Panc1 (cell line): ENCODE results near the gene GALNT18. TPM values are rescaled to one million over a fixed set of nuclear protein-coding genes. Genes with fewer than 3 reads are reported as not detected.
"Not testable (repeated sequence)": the region's sequence is repeated elsewhere in the genome, so short reads cannot be mapped to it uniquely, and the experiment has no call there.

Experiments
- ATAC-seq: fragments of 200-7000 bp; cut with Tn5 transposase; 2 replicates; pipeline ENCODE4 v1.9.1; 2020; ENCODE audit warnings: mild to moderate bottlenecking, moderate library complexity
- BruUV-seq: library from RNA; stranded (reverse); fragments of 400-500 nt; replicated peaks from 2 replicates; lab custom pipeline; 2021; lab: Mats Ljungman, UMichigan
- CTCF ChIA-PET: fragments of 300-600 bp; sonication (Branson Sonifier 250); formaldehyde crosslinking; loops from one replicate; lab custom pipeline; 2022; ENCODE audit warnings: antibody characterized with exemption; lab: Charles Lee
- POLR2A ChIA-PET: fragments of 300-600 bp; sonication (Branson Sonifier 250); formaldehyde crosslinking; loops from one replicate; lab custom pipeline; 2022; ENCODE audit warnings: antibody characterized with exemption; lab: Charles Lee
- DNase-seq: peaks from one replicate; pipeline ENCODE4 v3.0.0-alpha.2; 2010; ENCODE audit warnings: low read depth, low spot score
- H3K27ac ChIP-seq: 2 replicates; pipeline ENCODE4 v1.5.1; 2011; ENCODE audit warnings: mild to moderate bottlenecking, low read length, inconsistent platforms
- H3K27me3 ChIP-seq: fragments of 200-500 bp; sonication (Bioruptor generic); 2 replicates; pipeline ENCODE4 v1.6.0; 2014; ENCODE audit warnings: low read length, inconsistent platforms; ENCODE audit not compliant: control insufficient read depth, insufficient read depth
- H3K36me3 ChIP-seq: fragments of 200-500 bp; sonication (Bioruptor generic); 2 replicates; pipeline ENCODE4 v1.5.1; 2014; ENCODE audit warnings: inconsistent platforms, mild to moderate bottlenecking, low read length, moderate library complexity; ENCODE audit not compliant: control insufficient read depth, insufficient read depth
- H3K4me1 ChIP-seq: 2 replicates; pipeline ENCODE4 v1.5.1; 2011; ENCODE audit warnings: inconsistent platforms, mild to moderate bottlenecking, low read length, moderate library complexity; ENCODE audit not compliant: control insufficient read depth, insufficient read depth
- H3K4me3 ChIP-seq, 2 experiments: 2 replicates each; pipeline ENCODE4 v1.5.1; 2011 to 2012; ENCODE audit warnings: low read depth in 2 of 2, low read length in 2 of 2, mild to moderate bottlenecking in 2 of 2, inconsistent platforms in 1 of 2, moderate library complexity in 1 of 2
- H3K9me3 ChIP-seq: fragments of 200-500 bp; sonication (Bioruptor generic); 2 replicates; pipeline ENCODE4 v1.5.1; 2014; ENCODE audit warnings: low read depth, mild to moderate bottlenecking, inconsistent platforms, low read length, moderate library complexity; ENCODE audit not compliant: control insufficient read depth, insufficient read depth
- POLR2AphosphoS5 ChIP-seq: IDR thresholded peaks from 2 replicates; pipeline ENCODE4 v1.6.1; 2012; ENCODE audit warnings: mild to moderate bottlenecking, low read depth, low read length, moderate library complexity
- SIN3A ChIP-seq: IDR thresholded peaks from 2 replicates; pipeline ENCODE4 v1.6.1; 2012; ENCODE audit warnings: low read depth, mild to moderate bottlenecking, low read length, moderate library complexity, borderline replicate concordance; ENCODE audit not compliant: insufficient read depth
- TCF7L2 ChIP-seq: IDR thresholded peaks from 2 replicates; pipeline ENCODE4 v1.6.1; 2011; ENCODE audit warnings: mild to moderate bottlenecking, low read depth, low read length, inconsistent platforms
- in situ Hi-C: cut with HindIII; loops from 2 replicates; pipeline ENCODE4 v1.10.0; 2016; ENCODE audit warnings: low sequenced_read_pairs, low pct_unique_long_range_greater_than_20kb
- intact Hi-C: fragments of 100-400 bp; cut with micrococcal nuclease; formaldehyde crosslinking; loops from one replicate; pipeline ENCODE4 v1.10.0; 2022; ENCODE audit not compliant: unreplicated experiment
- total RNA-seq: library from RNA; stranded (reverse); gene quantifications from one replicate; pipeline ENCODE4 v1.2.1, GENCODE V29; 2021; ENCODE audit not compliant: unreplicated experiment
- TF ChIP-seq, protein P1 (sequence below): fragments of 450-650 bp; IDR thresholded peaks from 2 replicates; pipeline ENCODE4 v1.5.1; 2017; ENCODE audit warnings: mild to moderate bottlenecking
- TF ChIP-seq, protein P2 (sequence below), 2 experiments: IDR thresholded peaks; 2 replicates each; pipeline ENCODE4 v1.6.1; 2011 to 2012; ENCODE audit warnings: low read depth in 2 of 2, control low read depth in 1 of 2, low read length in 1 of 2, mild to moderate bottlenecking in 1 of 2, moderate library complexity in 1 of 2; ENCODE audit not compliant: insufficient read depth in 1 of 2

GALNT18 gene
- total RNA-seq, 1 experiment from 2014 or later: 8.6 TPM

DNA sequence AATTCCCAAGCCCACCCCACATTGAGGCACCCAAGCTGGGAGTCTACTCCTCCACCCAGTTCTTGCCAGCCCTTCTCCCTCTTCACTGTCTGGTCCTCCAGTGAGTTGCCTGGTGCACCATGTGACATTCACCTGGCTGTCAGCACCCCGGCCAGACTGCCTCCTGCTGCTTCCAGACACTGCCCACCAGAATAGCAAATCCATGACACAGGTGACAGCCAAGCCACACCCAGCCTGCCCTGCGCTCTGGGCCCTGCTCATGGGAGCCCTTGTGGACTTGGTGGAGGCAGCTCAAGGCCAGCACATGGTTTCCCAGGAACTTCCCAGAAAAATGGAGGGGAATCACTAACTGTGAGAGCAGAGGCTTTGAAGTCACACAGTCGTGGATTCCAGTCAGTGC lies 172.5 kb downstream of the GALNT18 start:
- H3K9me3 ChIP-seq: no peaks in the 10 kb centered on the region
- ChIA-PET CTCF (no interaction called here), POLR2A (no interaction called here)
- TF ChIP-seq, protein P1, sequence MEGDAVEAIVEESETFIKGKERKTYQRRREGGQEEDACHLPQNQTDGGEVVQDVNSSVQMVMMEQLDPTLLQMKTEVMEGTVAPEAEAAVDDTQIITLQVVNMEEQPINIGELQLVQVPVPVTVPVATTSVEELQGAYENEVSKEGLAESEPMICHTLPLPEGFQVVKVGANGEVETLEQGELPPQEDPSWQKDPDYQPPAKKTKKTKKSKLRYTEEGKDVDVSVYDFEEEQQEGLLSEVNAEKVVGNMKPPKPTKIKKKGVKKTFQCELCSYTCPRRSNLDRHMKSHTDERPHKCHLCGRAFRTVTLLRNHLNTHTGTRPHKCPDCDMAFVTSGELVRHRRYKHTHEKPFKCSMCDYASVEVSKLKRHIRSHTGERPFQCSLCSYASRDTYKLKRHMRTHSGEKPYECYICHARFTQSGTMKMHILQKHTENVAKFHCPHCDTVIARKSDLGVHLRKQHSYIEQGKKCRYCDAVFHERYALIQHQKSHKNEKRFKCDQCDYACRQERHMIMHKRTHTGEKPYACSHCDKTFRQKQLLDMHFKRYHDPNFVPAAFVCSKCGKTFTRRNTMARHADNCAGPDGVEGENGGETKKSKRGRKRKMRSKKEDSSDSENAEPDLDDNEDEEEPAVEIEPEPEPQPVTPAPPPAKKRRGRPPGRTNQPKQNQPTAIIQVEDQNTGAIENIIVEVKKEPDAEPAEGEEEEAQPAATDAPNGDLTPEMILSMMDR: no peak
- TF ChIP-seq SIN3A (no peak), TCF7L2 (no peak), POLR2AphosphoS5 (no peak)
- TF ChIP-seq, protein P2, sequence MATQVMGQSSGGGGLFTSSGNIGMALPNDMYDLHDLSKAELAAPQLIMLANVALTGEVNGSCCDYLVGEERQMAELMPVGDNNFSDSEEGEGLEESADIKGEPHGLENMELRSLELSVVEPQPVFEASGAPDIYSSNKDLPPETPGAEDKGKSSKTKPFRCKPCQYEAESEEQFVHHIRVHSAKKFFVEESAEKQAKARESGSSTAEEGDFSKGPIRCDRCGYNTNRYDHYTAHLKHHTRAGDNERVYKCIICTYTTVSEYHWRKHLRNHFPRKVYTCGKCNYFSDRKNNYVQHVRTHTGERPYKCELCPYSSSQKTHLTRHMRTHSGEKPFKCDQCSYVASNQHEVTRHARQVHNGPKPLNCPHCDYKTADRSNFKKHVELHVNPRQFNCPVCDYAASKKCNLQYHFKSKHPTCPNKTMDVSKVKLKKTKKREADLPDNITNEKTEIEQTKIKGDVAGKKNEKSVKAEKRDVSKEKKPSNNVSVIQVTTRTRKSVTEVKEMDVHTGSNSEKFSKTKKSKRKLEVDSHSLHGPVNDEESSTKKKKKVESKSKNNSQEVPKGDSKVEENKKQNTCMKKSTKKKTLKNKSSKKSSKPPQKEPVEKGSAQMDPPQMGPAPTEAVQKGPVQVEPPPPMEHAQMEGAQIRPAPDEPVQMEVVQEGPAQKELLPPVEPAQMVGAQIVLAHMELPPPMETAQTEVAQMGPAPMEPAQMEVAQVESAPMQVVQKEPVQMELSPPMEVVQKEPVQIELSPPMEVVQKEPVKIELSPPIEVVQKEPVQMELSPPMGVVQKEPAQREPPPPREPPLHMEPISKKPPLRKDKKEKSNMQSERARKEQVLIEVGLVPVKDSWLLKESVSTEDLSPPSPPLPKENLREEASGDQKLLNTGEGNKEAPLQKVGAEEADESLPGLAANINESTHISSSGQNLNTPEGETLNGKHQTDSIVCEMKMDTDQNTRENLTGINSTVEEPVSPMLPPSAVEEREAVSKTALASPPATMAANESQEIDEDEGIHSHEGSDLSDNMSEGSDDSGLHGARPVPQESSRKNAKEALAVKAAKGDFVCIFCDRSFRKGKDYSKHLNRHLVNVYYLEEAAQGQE (IDR thresholded peaks at IDR 0.05; ENCODE audit: insufficient read depth in 1 of 2, low read depth in 2 of 2, low read length in 1 of 2): no peak
- intact Hi-C loops: no loop called here
- ATAC-seq: no peak
- no peaks in the 10 kb centered on the region for H3K36me3 ChIP-seq
- no TSS peak for BruUV-seq
- in situ Hi-C loops: no loop called here
- H3K27me3 ChIP-seq: no peaks in the 10 kb centered on the region
- no peak for DNase-seq
- H3K4me3 ChIP-seq: no peak overlapping the region
- H3K4me1 ChIP-seq: peaks cover 7% of the 10 kb centered on the region; the same call in 1 of the 2 replicates
- no peak overlapping the region for H3K27ac ChIP-seq

GRCh38 chr11:11448626-11449025 lies 173.2 kb downstream of the GALNT18 start:
- ChIA-PET POLR2A (no interaction called here), CTCF (no interaction called here)
- Histone ChIP-seq H3K36me3 (no peaks in the 10 kb centered on the region), H3K27me3 (no peaks in the 10 kb centered on the region), H3K4me1 (peaks cover 7% of the 10 kb centered on the region; the same call in 1 of the 2 replicates), H3K9me3 (no peaks in the 10 kb centered on the region), H3K4me3 (no peak overlapping the region), H3K27ac (no peak overlapping the region)
- no TSS peak for BruUV-seq
- TF ChIP-seq TCF7L2 (no peak), POLR2AphosphoS5 (no peak)
- TF ChIP-seq, protein P1: no peak
- ATAC-seq: no peak
- DNase-seq: no peak
- in situ Hi-C loops: no loop called here
- intact Hi-C loops: no loop called here

DNA sequence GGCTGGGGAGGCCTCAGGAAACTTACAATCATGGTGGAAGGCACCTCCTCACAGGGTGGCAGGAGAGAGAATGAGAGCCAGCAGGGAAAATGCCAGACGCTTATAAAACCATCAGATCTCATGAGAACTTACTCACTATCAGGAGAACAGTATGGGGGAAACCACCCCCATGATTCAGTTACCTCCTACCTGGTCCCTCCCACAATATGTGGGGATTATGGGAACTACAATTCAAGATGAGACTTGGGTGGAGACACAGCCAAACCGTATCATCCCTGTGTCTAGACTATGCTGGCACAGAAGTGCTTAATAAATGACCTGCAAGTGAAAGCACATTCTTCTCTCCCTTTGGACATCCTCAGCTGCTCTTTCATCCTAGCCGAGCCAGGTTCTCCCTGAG lies 174.2 kb downstream of the GALNT18 start:
- POLR2A ChIA-PET, H3K9me3 ChIP-seq, H3K4me1 ChIP-seq, H3K4me3 ChIP-seq, CTCF ChIA-PET, H3K36me3 ChIP-seq, ATAC-seq, BruUV-seq, in situ Hi-C loops, H3K27ac ChIP-seq, DNase-seq, intact Hi-C loops, H3K27me3 ChIP-seq: not testable (repeated sequence)
